Mammary epithelial cell (primary cell): Measurements from ENCODE around the gene FOXN3.

ENCODE experiments used
- EZH2 ChIP-seq: IDR thresholded peaks from 2 replicates; pipeline ENCODE4 v1.6.1; 2012; ENCODE audit warnings: low read length, inconsistent platforms, borderline replicate concordance
- TF ChIP-seq, protein P1 (sequence below), 2 donors: IDR thresholded peaks in 1 of 2; conservative IDR thresholded peaks in 1 of 2; 2 replicates each; pipeline ENCODE4 v1.5.1; 2011 to 2012; ENCODE audit warnings: inconsistent platforms in 2 of 2, low read length in 2 of 2, mild to moderate bottlenecking in 2 of 2, control low read depth in 1 of 2, low read depth in 1 of 2; ENCODE audit not compliant: insufficient read depth in 1 of 2; ENCODE audit errors: extremely low read depth in 1 of 2

DNA sequence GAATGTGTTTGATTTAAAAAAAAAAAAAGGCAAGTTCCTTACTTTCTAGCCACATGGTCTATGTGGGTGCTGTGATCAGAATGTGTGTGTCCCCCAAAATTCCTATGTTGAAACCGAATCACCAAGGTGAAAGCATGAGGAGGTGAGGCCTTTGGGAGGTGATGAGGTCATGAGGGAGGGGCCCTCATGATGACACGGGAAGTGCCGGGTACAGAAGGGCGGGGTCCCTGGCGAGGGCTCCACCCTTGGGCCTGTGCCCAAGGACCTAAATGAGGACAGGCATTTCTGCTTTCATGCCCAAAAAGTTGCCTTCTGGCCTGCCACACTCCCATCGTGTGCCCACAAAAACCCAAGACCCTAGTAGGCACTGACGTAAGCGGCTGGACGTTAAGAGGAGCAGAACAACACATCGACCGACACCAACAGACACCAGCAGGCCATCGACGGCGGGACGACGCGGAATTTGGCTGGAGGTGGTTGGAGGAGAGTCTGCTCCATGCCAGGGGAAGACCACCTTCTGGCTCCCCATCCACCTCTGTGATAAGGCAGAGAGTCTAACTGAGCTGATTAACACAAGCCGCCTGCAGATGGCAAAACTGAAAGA is 211.8 kb downstream of the FOXN3 start:
- TF ChIP-seq, protein P1, sequence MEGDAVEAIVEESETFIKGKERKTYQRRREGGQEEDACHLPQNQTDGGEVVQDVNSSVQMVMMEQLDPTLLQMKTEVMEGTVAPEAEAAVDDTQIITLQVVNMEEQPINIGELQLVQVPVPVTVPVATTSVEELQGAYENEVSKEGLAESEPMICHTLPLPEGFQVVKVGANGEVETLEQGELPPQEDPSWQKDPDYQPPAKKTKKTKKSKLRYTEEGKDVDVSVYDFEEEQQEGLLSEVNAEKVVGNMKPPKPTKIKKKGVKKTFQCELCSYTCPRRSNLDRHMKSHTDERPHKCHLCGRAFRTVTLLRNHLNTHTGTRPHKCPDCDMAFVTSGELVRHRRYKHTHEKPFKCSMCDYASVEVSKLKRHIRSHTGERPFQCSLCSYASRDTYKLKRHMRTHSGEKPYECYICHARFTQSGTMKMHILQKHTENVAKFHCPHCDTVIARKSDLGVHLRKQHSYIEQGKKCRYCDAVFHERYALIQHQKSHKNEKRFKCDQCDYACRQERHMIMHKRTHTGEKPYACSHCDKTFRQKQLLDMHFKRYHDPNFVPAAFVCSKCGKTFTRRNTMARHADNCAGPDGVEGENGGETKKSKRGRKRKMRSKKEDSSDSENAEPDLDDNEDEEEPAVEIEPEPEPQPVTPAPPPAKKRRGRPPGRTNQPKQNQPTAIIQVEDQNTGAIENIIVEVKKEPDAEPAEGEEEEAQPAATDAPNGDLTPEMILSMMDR (conservative IDR thresholded peaks at IDR 0.05 in 1 of 2, IDR thresholded peaks at IDR 0.05 in 1 of 2; ENCODE audit: extremely low read depth in 1 of 2, insufficient read depth in 1 of 2, low read depth in 1 of 2, low read length in 2 of 2) = no peak
- no peak for TF ChIP-seq EZH2
